Left renal pelvis (tissue), 4 donors: Measurements from ENCODE around the gene FARSA. TPM values are rescaled to one million over a fixed set of nuclear protein-coding genes. Genes with fewer than 3 reads are reported as not detected.
"Not testable (repeated sequence)": the region's sequence is repeated elsewhere in the genome, so short reads cannot be mapped to it uniquely, and the experiment has no call there.

Source experiments
- DNase-seq, 4 donors: peaks; one replicate each; pipeline ENCODE4 v3.0.0-alpha.2; 2013; ENCODE audit warnings: low read depth in 4 of 4, low spot score in 3 of 4
- polyA plus RNA-seq, 4 donors: library from polyadenylated mRNA; unstranded; fragments of 120-200 nt; gene quantifications; one replicate each; pipeline ENCODE4 v1.2.1, GENCODE V29; 2013; ENCODE audit not compliant: insufficient read length in 4 of 4

FARSA gene
- polyA plus RNA-seq, 4 donors: 32.3 to 59.0 (median 45.4) TPM

- DNase-seq: no peak
These were observed 21.1 kb upstream of the FARSA start for GRCh38 chr19:12954612-12954962.

- DNase-seq: no peak
These were observed 20.5 kb upstream of the FARSA start for GRCh38 chr19:12953799-12954611.

GRCh38 chr19:12953138-12953798 is 19.8 kb upstream of the FARSA start:
- no peak for DNase-seq

- no peak for DNase-seq
These were observed 19.1 kb upstream of the FARSA start for GRCh38 chr19:12952488-12953137.

GRCh38 chr19:12952050-12952449 is 18.5 kb upstream of the FARSA start:
- not testable (repeated sequence) for DNase-seq

- DNase-seq: no peak
These were observed 16.1 kb upstream of the FARSA start for GRCh38 chr19:12949363-12950283.

GRCh38 chr19:12948612-12949362 is 15.3 kb upstream of the FARSA start:
- DNase-seq: no peak

- DNase-seq: no peak
These were observed 14.4 kb upstream of the FARSA start for GRCh38 chr19:12947702-12948611.

GRCh38 chr19:12946731-12947496 is 13.4 kb upstream of the FARSA start:
- DNase-seq: no peak

GRCh38 chr19:12946092-12946721 is 12.7 kb upstream of the FARSA start:
- no peak for DNase-seq

GRCh38 chr19:12945479-12946091 is 12.1 kb upstream of the FARSA start, which contains the start of gene RAD23A:
Gene RAD23A, plus strand, starts transcription at chr19:12945862. Its CDS starts 87 bp downstream, at chr19:12945949.
- peak; percentile 93 to 96 (median 96) for DNase-seq

GRCh38 chr19:12944104-12944674 is 10.7 kb upstream of the FARSA start:
- no peak for DNase-seq

GRCh38 chr19:12943437-12944044 is 10.0 kb upstream of the FARSA start:
- no peak for DNase-seq

- DNase-seq: no peak
These were observed 7.4 kb upstream of the FARSA start for GRCh38 chr19:12940897-12941296.

- DNase-seq: no peak
These were observed 6.5 kb upstream of the FARSA start for GRCh38 chr19:12939975-12940423.
